Measurements from ENCODE around the gene BCL3. TPM values are rescaled to one million over a fixed set of nuclear protein-coding genes. Genes with fewer than 3 reads are reported as not detected.
A peak's percentile ranks its signal among the peaks of the same experiment; 100 is the strongest.

The BCL3 gene
- total and polyA plus RNA-seq, 2 of the 13 experiments (the other 11 are each of a cell fraction or from before 2014, with no cell fraction given): 2.3 to 4.0 TPM

DNA sequence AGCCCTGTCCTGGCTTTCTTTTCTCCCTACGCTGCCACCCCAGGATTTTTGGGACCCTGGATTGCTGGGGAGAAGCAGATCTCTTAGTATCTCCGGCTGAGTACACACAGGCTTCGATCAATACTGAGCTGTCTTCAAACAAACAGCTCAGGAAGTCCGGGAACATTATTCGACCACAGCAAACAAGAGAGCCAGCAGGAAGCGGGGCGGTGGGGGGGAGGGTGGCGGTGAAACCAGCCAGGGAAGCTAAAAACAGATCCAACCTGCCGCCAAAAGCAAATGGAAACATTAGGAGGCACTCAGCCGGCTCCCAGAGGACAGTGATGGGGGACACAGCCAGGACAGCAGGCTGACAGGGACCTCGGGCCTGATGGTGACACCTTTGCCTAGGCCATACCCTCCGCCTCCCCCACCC, 48.2 kb downstream of the BCL3 start (continued):
- TF ChIP-seq ARNT2 (CRISPR knock-in tag; IDR thresholded peaks at IDR 0.05; ENCODE audit: low read depth) (peak; percentile 21; the same call in 1 of the 2 replicates), JUND (CRISPR knock-in tag; IDR thresholded peaks at IDR 0.05) (peak; percentile 43; the same call in 1 of the 2 replicates), HOXA3 (CRISPR knock-in tag; IDR thresholded peaks at IDR 0.05) (peak; percentile 78), ZNF224 (CRISPR knock-in tag; IDR thresholded peaks at IDR 0.05) (no peak), HNRNPL (IDR thresholded peaks at IDR 0.05; ENCODE audit: low read depth, low read length) (no peak), FOXO1 (CRISPR knock-in tag; IDR thresholded peaks at IDR 0.05) (peak; percentile 87), TSC22D2 (CRISPR knock-in tag; IDR thresholded peaks at IDR 0.05; ENCODE audit: borderline replicate concordance) (no peak), MNT (IDR thresholded peaks at IDR 0.05) (no peak), NR2F1 (CRISPR knock-in tag; IDR thresholded peaks at IDR 0.05) (no peak), ZNF800 (CRISPR knock-in tag; IDR thresholded peaks at IDR 0.05) (no peak), ZNF687 (CRISPR knock-in tag; IDR thresholded peaks at IDR 0.05) (peak; percentile 84), RFXANK (CRISPR knock-in tag; IDR thresholded peaks at IDR 0.05) (no peak), U2AF2 (IDR thresholded peaks at IDR 0.05; ENCODE audit: low read depth, low read length) (no peak), RBAK (CRISPR knock-in tag; IDR thresholded peaks at IDR 0.05) (no peak), E2F1 (CRISPR knock-in tag; IDR thresholded peaks at IDR 0.05) (no peak), SIN3B (IDR thresholded peaks at IDR 0.05; ENCODE audit: low read length) (no peak), ZNF713 (CRISPR knock-in tag; IDR thresholded peaks at IDR 0.05) (no peak), BRD4 (CRISPR knock-in tag; IDR thresholded peaks at IDR 0.05) (peak; percentile 38; the same call in 1 of the 2 replicates), SMAD1 (CRISPR knock-in tag; IDR thresholded peaks at IDR 0.05; ENCODE audit: borderline replicate concordance, low read depth) (peak; percentile 71; the same call in 1 of the 2 replicates), MTA1 (CRISPR knock-in tag; IDR thresholded peaks at IDR 0.05; ENCODE audit: borderline replicate concordance) (no peak; the same call in 1 of the 2 replicates)
- TF ChIP-seq, protein P1, sequence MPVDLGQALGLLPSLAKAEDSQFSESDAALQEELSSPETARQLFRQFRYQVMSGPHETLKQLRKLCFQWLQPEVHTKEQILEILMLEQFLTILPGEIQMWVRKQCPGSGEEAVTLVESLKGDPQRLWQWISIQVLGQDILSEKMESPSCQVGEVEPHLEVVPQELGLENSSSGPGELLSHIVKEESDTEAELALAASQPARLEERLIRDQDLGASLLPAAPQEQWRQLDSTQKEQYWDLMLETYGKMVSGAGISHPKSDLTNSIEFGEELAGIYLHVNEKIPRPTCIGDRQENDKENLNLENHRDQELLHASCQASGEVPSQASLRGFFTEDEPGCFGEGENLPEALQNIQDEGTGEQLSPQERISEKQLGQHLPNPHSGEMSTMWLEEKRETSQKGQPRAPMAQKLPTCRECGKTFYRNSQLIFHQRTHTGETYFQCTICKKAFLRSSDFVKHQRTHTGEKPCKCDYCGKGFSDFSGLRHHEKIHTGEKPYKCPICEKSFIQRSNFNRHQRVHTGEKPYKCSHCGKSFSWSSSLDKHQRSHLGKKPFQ (CRISPR knock-in tag; IDR thresholded peaks at IDR 0.05; ENCODE audit: insufficient replicate concordance): no peak
